Esophagus squamous epithelium (tissue), 5 donors: Measurements from ENCODE around the gene MAN2A2. TPM values are rescaled to one million over a fixed set of nuclear protein-coding genes. Genes with fewer than 3 reads are reported as not detected.
A peak's percentile ranks its signal among the peaks of the same experiment; 100 is the strongest.
"Not testable (repeated sequence)": the region's sequence is repeated elsewhere in the genome, so short reads cannot be mapped to it uniquely, and the experiment has no call there.

ENCODE experiments used
- DNase-seq: peaks from one replicate; lab custom pipeline; 2025; lab: John Stamatoyannopoulos, UW
- H3K27ac ChIP-seq, 4 donors: fragments of 200-600 bp; sonication (generic); one replicate each; pipeline ENCODE4 v1.5.1; 2016 to 2019; ENCODE audit warnings: mild to moderate bottlenecking in 1 of 4
- H3K27me3 ChIP-seq, 4 donors: fragments of 200-600 bp; sonication (generic); 1 replicate in 3 of 4; 2 replicates in 1 of 4; pipeline versions ENCODE4 v1.5.1 to v1.6.0; 2017 to 2021; ENCODE audit warnings: antibody characterized with exemption in 1 of 4
- H3K36me3 ChIP-seq, 3 donors: fragments of 200-600 bp; sonication (generic); one replicate each; pipeline ENCODE4 v1.5.1; 2016 to 2019
- H3K4me1 ChIP-seq, 3 donors: fragments of 200-600 bp; sonication (generic); one replicate each; pipeline ENCODE4 v1.5.1; 2017 to 2019
- H3K4me3 ChIP-seq, 4 donors: fragments of 200-600 bp; sonication (generic); 1 replicate in 3 of 4; 2 replicates in 1 of 4; pipeline ENCODE4 v1.5.1; 2016 to 2019; ENCODE audit warnings: mild to moderate bottlenecking in 2 of 4, moderate library complexity in 1 of 4
- H3K9me3 ChIP-seq, 3 donors: fragments of 200-600 bp; sonication (generic); one replicate each; pipeline ENCODE4 v1.5.1; 2016 to 2019
- CTCF ChIP-seq, 6 experiments: fragments of 450-650 bp in 4 of 6; fragments of 200-600 bp in 2 of 6; sonication (generic) in 2 of 6; IDR thresholded peaks; one replicate each; pipeline ENCODE4 v1.5.1; 2016 to 2019; ENCODE audit warnings: antibody characterized with exemption in 6 of 6, mild to moderate bottlenecking in 4 of 6, moderate library complexity in 4 of 6
- POLR2A ChIP-seq, 4 donors: fragments of 450-650 bp; IDR thresholded peaks; one replicate each; pipeline ENCODE4 v1.6.1; 2017; ENCODE audit warnings: antibody characterized with exemption in 4 of 4, mild to moderate bottlenecking in 4 of 4, moderate library complexity in 3 of 4
- WGBS, 2 donors: methylation state at CpG; one replicate each; pipeline ENCODE4 v1.1.5; 2018; 5-methylcytosine and 5-hydroxymethylcytosine counted together
- intact Hi-C: fragments of 100-400 bp; cut with DNase I; formaldehyde crosslinking; loops from one replicate; pipeline ENCODE4 v1.15.0; 2022
- total RNA-seq, 4 donors: library from RNA; depleted of rRNA; stranded (reverse); fragments of >200 nt; gene quantifications; one replicate each; pipeline ENCODE4 v1.1.0, GENCODE V29; 2016
- donor health status: DM: yes; HTN: yes; CAD: no.

The MAN2A2 gene
- total RNA-seq, 4 donors from 2014 or later = 9.9 to 25.2 (median 12.1) TPM

DNA sequence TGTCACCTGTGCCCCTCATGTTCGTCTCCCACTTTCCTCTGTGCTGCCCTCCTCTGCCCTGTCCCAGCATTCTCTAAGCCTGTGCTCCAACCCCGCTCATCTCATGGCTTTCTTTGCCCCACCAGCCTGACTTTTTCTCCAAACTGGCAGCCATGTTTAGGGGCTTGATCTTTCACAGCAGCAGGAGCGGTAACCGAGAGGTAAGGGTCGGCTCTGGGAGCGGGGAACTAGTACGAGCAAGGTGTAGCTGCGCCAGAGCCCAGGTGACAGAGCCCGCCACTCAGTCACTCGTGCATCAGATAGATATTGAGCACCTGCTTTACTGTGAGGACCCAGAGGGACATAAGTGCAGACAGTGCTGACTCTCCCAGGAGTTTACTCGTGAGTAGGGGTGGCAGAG is 13.4 kb downstream of the MAN2A2 start:
- intact Hi-C loops = no loop called here
- no peak for DNase-seq
- Histone ChIP-seq H3K9me3 (no peaks in the 10 kb centered on the region), H3K27me3 (no peaks in the 10 kb centered on the region), H3K4me3 (no peak overlapping the region), H3K4me1 (no peaks in the 10 kb centered on the region), H3K36me3 (peaks cover 56 to 100% (median 59%) of the 10 kb centered on the region in 3 donors), H3K27ac (peak overlapping the region in 1 of 4 donors; percentile 2)
- TF ChIP-seq CTCF (IDR thresholded peaks at IDR 0.05) (no peak), POLR2A (IDR thresholded peaks at IDR 0.05) (no peak)
- WGBS, 2 donors = 76 to 86% methylated on average over 2 to 5 of the region's 11 CpGs

DNA sequence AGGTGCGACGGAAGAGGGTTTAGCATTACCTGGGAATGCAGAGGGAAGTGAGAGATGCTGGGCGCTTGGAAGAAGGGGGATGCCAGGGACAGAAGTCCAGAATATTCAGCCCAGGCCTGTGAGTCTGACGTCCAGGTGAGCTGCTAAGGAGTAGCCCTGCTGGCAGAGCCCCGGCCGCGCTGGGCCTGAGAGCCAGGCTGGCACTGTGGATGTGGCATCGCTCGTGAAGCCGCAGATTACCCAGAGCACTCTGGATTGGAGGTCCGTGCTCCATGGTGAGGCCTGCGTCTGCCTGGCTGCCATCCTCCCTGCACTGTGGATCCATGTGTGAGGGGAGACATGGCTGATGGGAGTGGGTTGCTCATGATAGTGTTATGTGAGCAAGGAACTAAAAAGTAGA is 14.5 kb downstream of the MAN2A2 start:
- Histone ChIP-seq H3K9me3 (no peaks in the 10 kb centered on the region), H3K4me3 (no peak overlapping the region), H3K4me1 (no peaks in the 10 kb centered on the region), H3K36me3 (peaks cover 46 to 92% (median 50%) of the 10 kb centered on the region in 3 donors), H3K27ac (no peak overlapping the region), H3K27me3 (no peaks in the 10 kb centered on the region)
- TF ChIP-seq CTCF (IDR thresholded peaks at IDR 0.05) (no peak), POLR2A (IDR thresholded peaks at IDR 0.05) (no peak)
- intact Hi-C loops = no loop called here
- no peak for DNase-seq
- WGBS, 2 donors = 92 to 95% methylated on average over 7 to 11 of the region's 12 CpGs

- Histone ChIP-seq H3K36me3 (peaks cover 40 to 86% (median 43%) of the 10 kb centered on the region in 3 donors), H3K9me3 (no peaks in the 10 kb centered on the region), H3K4me1 (no peaks in the 10 kb centered on the region), H3K4me3 (no peak overlapping the region), H3K27ac (no peak overlapping the region), H3K27me3 (no peaks in the 10 kb centered on the region)
- TF ChIP-seq CTCF (IDR thresholded peaks at IDR 0.05) (no peak), POLR2A (IDR thresholded peaks at IDR 0.05) (no peak)
- no peak for DNase-seq
- intact Hi-C loops = no loop called here
- 94 to 96% methylated on average over 12 to 22 of the region's 23 CpGs for WGBS, 2 donors
These were observed 15.1 kb downstream of the MAN2A2 start for GRCh38 chr15:90918034-90918788.

DNA sequence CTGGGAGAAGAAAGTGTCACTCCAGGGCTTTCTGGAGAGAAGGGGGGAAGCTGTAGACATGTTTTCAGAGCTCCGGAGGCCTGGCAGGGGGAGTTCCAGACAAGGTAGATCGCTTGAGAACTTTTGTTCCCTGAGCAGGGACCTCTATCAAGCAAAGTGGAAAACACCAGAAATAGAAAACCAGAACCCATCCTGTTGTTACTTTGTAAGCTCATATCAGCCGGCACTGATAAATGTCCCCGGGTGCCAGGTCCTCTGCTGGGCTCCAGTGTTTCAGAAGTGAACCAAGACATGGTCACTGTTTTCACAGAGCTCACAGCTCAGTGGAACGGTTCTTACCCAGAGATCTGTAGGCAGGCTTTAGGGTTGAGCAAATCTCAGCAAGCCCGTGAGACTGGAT is 15.7 kb downstream of the MAN2A2 start:
- intact Hi-C loops = no loop called here
- no peaks in the 10 kb centered on the region for H3K27me3 ChIP-seq
- H3K36me3 ChIP-seq = peaks cover 35 to 79% (median 37%) of the 10 kb centered on the region in 3 donors
- no peak overlapping the region for H3K4me3 ChIP-seq
- 86 to 88% methylated on average over 4 to 5 of the region's 6 CpGs for WGBS, 2 donors
- no peaks in the 10 kb centered on the region for H3K4me1 ChIP-seq
- no peak overlapping the region for H3K27ac ChIP-seq
- DNase-seq = no peak
- TF ChIP-seq POLR2A (IDR thresholded peaks at IDR 0.05) (no peak), CTCF (IDR thresholded peaks at IDR 0.05) (no peak)
- H3K9me3 ChIP-seq = no peaks in the 10 kb centered on the region

DNA sequence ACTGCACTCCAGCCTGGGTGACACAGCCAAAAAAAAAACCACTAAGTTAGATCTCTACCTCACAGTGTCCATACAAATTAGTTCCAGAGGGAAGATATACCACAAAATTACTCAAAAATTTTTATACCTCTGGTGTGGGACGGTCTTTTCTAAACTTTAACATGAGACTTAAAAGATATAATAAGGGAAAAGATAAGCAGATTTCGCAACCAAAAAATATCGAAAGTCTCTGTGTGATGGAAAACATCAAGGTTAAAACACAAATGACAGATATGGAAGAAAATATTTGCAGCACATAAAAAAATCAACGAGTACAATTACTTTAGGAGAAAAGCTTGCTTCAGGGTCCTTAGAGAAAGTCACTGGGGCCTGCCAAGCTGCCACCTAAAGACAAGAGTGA is 18.8 kb downstream of the MAN2A2 start:
- Histone ChIP-seq H3K36me3 (peaks cover 25 to 49% (median 26%) of the 10 kb centered on the region in 3 donors), H3K4me1 (no peaks in the 10 kb centered on the region), H3K9me3 (no peaks in the 10 kb centered on the region), H3K27ac (no peak overlapping the region), H3K4me3 (no peak overlapping the region), H3K27me3 (no peaks in the 10 kb centered on the region)
- DNase-seq = no peak
- WGBS, 2 donors = 85 to 91% methylated on average over 4 of the region's 4 CpGs
- intact Hi-C loops = no loop called here
- TF ChIP-seq CTCF (IDR thresholded peaks at IDR 0.05) (no peak), POLR2A (IDR thresholded peaks at IDR 0.05) (no peak)

DNA sequence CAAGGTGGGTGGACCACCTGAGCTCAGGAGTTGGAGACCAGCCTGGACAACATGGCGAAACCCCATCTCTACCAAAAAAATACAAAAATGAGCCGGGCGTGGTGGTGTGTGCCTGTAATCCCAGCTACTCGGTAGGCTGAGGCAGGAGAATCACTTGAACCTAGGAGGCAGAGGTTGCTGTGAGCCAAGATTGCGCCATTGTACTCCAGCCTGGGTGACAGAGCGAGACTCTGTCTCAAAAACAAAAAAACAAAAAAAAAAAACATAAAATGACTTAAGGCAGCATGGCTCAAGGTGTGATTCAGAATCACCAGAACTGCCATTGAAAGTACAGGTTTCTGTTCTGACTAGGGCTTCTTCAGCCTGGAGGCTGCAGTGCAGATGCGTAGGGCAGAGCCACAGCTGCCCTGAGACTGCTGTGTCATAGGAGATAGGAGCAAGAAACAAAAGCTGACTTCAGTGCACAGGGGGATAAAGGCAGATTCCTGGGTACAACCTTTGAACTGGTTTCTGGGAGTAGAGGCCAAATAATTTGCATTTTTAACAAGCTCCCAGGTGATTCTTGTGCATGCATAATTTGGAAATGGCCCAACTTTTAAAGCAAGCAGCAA is 19.7 kb downstream of the MAN2A2 start:
- intact Hi-C loops, H3K4me1 ChIP-seq, H3K9me3 ChIP-seq, DNase-seq, H3K27ac ChIP-seq, H3K27me3 ChIP-seq, H3K4me3 ChIP-seq: not testable (repeated sequence)
- WGBS, 2 donors = 78 to 90% methylated on average over 7 of the region's 7 CpGs
- peaks cover 19 to 40% (median 25%) of the 10 kb centered on the region in 3 donors for H3K36me3 ChIP-seq
